Measurements from ENCODE around the gene CFAP44.

DNA sequence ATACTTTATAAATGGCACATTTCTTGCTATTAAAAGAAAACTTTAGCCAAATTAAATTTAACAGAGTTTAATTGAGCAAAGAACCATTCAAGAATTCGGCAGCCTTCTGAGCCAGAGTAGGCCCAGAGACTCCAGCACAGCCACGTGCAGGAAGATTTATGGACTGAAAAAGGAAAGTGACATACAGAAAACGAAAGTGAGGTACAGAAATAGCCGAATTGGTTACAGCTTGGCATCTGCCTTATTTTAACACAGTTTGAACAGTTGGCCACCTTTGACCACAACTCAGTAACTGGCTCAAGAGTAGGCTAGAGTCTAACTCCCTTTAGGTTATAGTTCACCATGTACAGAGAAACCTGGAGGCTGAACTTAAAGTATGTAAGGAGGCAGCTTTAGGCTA lies 17.6 kb downstream of the CFAP44 start:
- TF ChIP-seq POLR2A (IDR thresholded peaks at IDR 0.05; ENCODE audit: low read depth, low read length): no peak
- TF ChIP-seq, protein P1, sequence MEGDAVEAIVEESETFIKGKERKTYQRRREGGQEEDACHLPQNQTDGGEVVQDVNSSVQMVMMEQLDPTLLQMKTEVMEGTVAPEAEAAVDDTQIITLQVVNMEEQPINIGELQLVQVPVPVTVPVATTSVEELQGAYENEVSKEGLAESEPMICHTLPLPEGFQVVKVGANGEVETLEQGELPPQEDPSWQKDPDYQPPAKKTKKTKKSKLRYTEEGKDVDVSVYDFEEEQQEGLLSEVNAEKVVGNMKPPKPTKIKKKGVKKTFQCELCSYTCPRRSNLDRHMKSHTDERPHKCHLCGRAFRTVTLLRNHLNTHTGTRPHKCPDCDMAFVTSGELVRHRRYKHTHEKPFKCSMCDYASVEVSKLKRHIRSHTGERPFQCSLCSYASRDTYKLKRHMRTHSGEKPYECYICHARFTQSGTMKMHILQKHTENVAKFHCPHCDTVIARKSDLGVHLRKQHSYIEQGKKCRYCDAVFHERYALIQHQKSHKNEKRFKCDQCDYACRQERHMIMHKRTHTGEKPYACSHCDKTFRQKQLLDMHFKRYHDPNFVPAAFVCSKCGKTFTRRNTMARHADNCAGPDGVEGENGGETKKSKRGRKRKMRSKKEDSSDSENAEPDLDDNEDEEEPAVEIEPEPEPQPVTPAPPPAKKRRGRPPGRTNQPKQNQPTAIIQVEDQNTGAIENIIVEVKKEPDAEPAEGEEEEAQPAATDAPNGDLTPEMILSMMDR (conservative IDR thresholded peaks at IDR 0.05; ENCODE audit: low read depth, low read length): no peak
- no peak for TF ChIP-seq BHLHE40 (IDR thresholded peaks at IDR 0.05; ENCODE audit: low read depth, low read length)
- TF ChIP-seq MAZ (IDR thresholded peaks at IDR 0.05; ENCODE audit: borderline replicate concordance, low read depth, low read length): no peak
- no peak for TF ChIP-seq SMC3 (IDR thresholded peaks at IDR 0.05; ENCODE audit: low read depth, low read length)
- TF ChIP-seq CEBPB (IDR thresholded peaks at IDR 0.05; ENCODE audit: low read depth, low read length): no peak
- TF ChIP-seq, protein P2, sequence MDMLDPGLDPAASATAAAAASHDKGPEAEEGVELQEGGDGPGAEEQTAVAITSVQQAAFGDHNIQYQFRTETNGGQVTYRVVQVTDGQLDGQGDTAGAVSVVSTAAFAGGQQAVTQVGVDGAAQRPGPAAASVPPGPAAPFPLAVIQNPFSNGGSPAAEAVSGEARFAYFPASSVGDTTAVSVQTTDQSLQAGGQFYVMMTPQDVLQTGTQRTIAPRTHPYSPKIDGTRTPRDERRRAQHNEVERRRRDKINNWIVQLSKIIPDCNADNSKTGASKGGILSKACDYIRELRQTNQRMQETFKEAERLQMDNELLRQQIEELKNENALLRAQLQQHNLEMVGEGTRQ (IDR thresholded peaks at IDR 0.05; ENCODE audit: low read depth, low read length): no peak
- TF ChIP-seq CHD1 (IDR thresholded peaks at IDR 0.05; ENCODE audit: low read depth, low read length): no peak
- TF ChIP-seq RAD21 (IDR thresholded peaks at IDR 0.05; ENCODE audit: low read length): no peak
- TF ChIP-seq, protein P3, sequence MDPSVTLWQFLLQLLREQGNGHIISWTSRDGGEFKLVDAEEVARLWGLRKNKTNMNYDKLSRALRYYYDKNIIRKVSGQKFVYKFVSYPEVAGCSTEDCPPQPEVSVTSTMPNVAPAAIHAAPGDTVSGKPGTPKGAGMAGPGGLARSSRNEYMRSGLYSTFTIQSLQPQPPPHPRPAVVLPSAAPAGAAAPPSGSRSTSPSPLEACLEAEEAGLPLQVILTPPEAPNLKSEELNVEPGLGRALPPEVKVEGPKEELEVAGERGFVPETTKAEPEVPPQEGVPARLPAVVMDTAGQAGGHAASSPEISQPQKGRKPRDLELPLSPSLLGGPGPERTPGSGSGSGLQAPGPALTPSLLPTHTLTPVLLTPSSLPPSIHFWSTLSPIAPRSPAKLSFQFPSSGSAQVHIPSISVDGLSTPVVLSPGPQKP (IDR thresholded peaks at IDR 0.05; ENCODE audit: borderline replicate concordance, low read depth, low read length): no peak
- TF ChIP-seq MXI1 (IDR thresholded peaks at IDR 0.05; ENCODE audit: borderline replicate concordance, low read depth, low read length): no peak
- no peak for TF ChIP-seq FOS (IDR thresholded peaks at IDR 0.05; ENCODE audit: low read depth, low read length)

Measured in IMR-90 (cell line).